Bronchial smooth muscle cell (primary cell): ENCODE results near the gene CCL13. TPM values are rescaled to one million over a fixed set of nuclear protein-coding genes. Genes with fewer than 3 reads are reported as not detected.

ENCODE experiments used
- total RNA-seq: library from RNA; depleted of rRNA; stranded (reverse); fragments of >200 nt; gene quantifications from 2 replicates; pipeline ENCODE4 v1.2.1, GENCODE V29; 2014

The CCL13 gene
- not detected in 2 replicates for total RNA-seq

DNA sequence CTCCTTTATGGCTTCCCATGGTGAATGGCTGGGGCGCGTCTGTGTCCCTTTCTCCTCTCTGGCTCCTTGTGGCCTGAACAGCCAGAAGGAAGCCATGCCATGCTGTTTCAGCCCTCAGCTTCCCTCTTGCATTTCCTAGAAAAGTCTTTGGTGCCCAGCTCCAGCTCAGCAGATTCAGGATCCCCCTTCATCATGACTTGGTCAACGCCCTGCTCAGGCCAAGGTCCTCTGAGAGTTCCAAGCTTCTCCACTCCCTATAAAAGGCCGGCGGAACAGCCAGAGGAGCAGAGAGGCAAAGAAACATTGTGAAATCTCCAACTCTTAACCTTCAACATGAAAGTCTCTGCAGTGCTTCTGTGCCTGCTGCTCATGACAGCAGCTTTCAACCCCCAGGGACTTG is at the start of gene CCL13:
Gene CCL13 (plus strand): TSS at position 287 of the 400 bp plus-strand sequence. CDS start 47 bp downstream, at position 334.

DNA sequence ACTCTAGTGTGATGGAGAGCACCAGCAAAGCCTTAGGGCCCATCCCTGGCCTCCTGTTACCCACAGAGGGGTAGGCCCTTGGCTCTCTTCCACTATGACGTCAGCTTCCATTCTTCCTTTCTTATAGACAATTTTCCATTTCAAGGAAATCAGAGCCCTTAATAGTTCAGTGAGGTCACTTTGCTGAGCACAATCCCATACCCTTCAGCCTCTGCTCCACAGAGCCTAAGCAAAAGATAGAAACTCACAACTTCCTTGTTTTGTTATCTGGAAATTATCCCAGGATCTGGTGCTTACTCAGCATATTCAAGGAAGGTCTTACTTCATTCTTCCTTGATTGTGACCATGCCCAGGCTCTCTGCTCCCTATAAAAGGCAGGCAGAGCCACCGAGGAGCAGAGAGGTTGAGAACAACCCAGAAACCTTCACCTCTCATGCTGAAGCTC is 37.2 kb upstream of the CCL13 start, which contains the start of gene CCL8:
Gene CCL8 (plus strand): TSS at position 397 of the 445 bp plus-strand sequence. CDS start 67 bp downstream, outside the sequence.

DNA sequence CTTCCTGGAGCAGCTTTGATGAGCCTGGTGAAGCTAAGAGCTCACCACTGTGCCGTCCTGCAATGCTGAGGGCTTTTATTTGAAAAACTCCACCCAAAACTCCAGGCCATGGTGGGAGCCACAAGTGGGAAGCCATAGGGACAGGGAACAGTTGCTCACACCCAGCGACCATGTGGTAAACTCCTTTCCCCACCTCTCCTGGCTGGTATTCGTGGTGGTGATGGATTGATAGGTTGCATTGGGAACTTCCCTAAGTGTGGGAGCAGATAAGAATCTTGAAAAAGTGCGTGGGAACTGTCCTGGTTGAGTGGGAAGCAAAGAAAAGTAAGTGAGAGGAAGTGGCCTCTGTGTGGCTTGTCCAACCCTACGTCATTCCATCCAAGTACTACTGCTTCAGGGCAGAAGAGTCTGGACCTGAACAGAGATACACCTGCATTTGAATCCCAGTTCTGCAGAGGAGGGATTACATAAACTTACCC is 6.9 kb downstream of the CCL13 start, which contains the start of gene CCL1:
Gene CCL1 (minus strand): TSS at position 51 of the 479 bp plus-strand sequence. CDS start 72 bp downstream, outside the sequence.

Other genes starting within 250 kb of the CCL13 start
- 1.4 and 5.1 TPM in 2 replicates for gene CCL2, start 101.2 kb upstream of the CCL13 start, total RNA-seq
- not detected in 2 replicates for gene CCL7, start 86.3 kb upstream of the CCL13 start, total RNA-seq
- gene CCL11, start 70.7 kb upstream of the CCL13 start, total RNA-seq = 0.52 TPM in 1 of 2 replicates, not detected in the other
- gene CCL8, start 37.0 kb upstream of the CCL13 start, total RNA-seq = not detected in 2 replicates
- gene CCL1, start 6.8 kb downstream of the CCL13 start, total RNA-seq = not detected in 2 replicates
- not detected in 2 replicates for gene TMEM132E, start 223.1 kb downstream of the CCL13 start, total RNA-seq